Measurements from ENCODE around the gene GCLM. TPM values are rescaled to one million over a fixed set of nuclear protein-coding genes. Genes with fewer than 3 reads are reported as not detected.

Gene GCLM
- total and polyA plus RNA-seq, 9 of the 15 experiments (the other 6 are each of a cell fraction or from before 2014, with no cell fraction given): 9.3 to 71.6 (median 24.5) TPM

GRCh38 chr1:93839307-93839706 lies 69.9 kb downstream of the GCLM start:
- no peak overlapping the region for H3K27ac ChIP-seq (ENCODE audit: extremely low read depth, low read depth, low read length)
- FAIRE-seq (no peak), DNase-seq (ENCODE audit: extremely low read depth in 1 of 4, low spot score in 3 of 4) (no peak), ATAC-seq (no peak)
- H3K36me3 ChIP-seq (ENCODE audit: control insufficient read depth, insufficient read depth, low read length): no peaks in the 10 kb centered on the region
- no peaks in the 10 kb centered on the region for H3K9me3 ChIP-seq (replicated peaks; ENCODE audit: control insufficient read depth, insufficient read depth, low read depth, low read length)
- H3K4me1 ChIP-seq (replicated peaks in 1 of 2; ENCODE audit: control insufficient read depth in 2 of 2, insufficient read depth in 2 of 2, low read length in 2 of 2): peaks cover 0 to under 1% of the 10 kb centered on the region in 2 experiments; a peak in 1 of 5 replicates
- POLR2A ChIA-PET: interaction anchor here (0.8 kb wide), 1 partner anchor 10 kb away, joined by 3 read pairs; no protein-coding TSS in a partner anchor
- no peaks in the 10 kb centered on the region for H3K9me1 ChIP-seq (ENCODE audit: control insufficient read depth, insufficient read depth, low read length)
- H2AFZ ChIP-seq (ENCODE audit: low read depth, low read length): no peak overlapping the region
- no peaks in the 10 kb centered on the region for H3K79me2 ChIP-seq (ENCODE audit: control insufficient read depth, insufficient read depth, low read length)
- WGBS (ENCODE audit: insufficient coverage, low coverage, missing lambda C conversion rate): 0% methylated on average over 1 of the region's 1 CpG
- H3K4me3 ChIP-seq: no peak overlapping the region
- H3K27me3 ChIP-seq (ENCODE audit: control insufficient read depth in 2 of 2, insufficient read depth in 2 of 2, low read length in 2 of 2): no peaks in the 10 kb centered on the region
- TF ChIP-seq, protein P1, sequence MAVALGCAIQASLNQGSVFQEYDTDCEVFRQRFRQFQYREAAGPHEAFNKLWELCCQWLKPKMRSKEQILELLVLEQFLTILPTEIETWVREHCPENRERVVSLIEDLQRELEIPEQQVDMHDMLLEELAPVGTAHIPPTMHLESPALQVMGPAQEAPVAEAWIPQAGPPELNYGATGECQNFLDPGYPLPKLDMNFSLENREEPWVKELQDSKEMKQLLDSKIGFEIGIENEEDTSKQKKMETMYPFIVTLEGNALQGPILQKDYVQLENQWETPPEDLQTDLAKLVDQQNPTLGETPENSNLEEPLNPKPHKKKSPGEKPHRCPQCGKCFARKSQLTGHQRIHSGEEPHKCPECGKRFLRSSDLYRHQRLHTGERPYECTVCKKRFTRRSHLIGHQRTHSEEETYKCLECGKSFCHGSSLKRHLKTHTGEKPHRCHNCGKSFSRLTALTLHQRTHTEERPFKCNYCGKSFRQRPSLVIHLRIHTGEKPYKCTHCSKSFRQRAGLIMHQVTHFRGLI (CRISPR knock-in tag; IDR thresholded peaks at IDR 0.05): no peak
- no peak for TF ChIP-seq KLF10 (CRISPR knock-in tag; IDR thresholded peaks at IDR 0.05)
- TF ChIP-seq JUNB (CRISPR knock-in tag; conservative IDR thresholded peaks at IDR 0.05): no peak
- no peak for TF ChIP-seq GABPA (tag; conservative IDR thresholded peaks at IDR 0.05; ENCODE audit: low read depth)
- no peak for TF ChIP-seq KDM2B (CRISPR knock-in tag; IDR thresholded peaks at IDR 0.05)
- no peak for TF ChIP-seq ETV6 (IDR thresholded peaks at IDR 0.05; ENCODE audit: borderline replicate concordance in 1 of 2, low read depth in 2 of 2, low read length in 1 of 2)
- TF ChIP-seq ETV6 (CRISPR knock-in tag; IDR thresholded peaks at IDR 0.05; ENCODE audit: borderline replicate concordance): no peak
- TF ChIP-seq ZBTB1 (CRISPR knock-in tag; IDR thresholded peaks at IDR 0.05; ENCODE audit: borderline replicate concordance, low read depth): no peak
- no peak for TF ChIP-seq MED1 (CRISPR knock-in tag; IDR thresholded peaks at IDR 0.05; ENCODE audit: borderline replicate concordance)
- TF ChIP-seq ZNF75A (CRISPR knock-in tag; IDR thresholded peaks at IDR 0.05): no peak
- in situ Hi-C loops (cut with MboI) (loop anchor here (10.0 kb wide), 1 partner anchor 405 kb away; no protein-coding TSS in a partner anchor), intact Hi-C loops (cut with micrococcal nuclease) (no loop called here)
- no TSS peak for BruUV-seq (replicated peaks)
- H3K4me2 ChIP-seq (ENCODE audit: insufficient read depth, low read length): no peak overlapping the region
- H3K9ac ChIP-seq (ENCODE audit: insufficient read depth in 1 of 2, low read depth in 2 of 2, low read length in 2 of 2): no peak overlapping the region
- CTCF ChIA-PET (ENCODE audit: low intra/inter-chr PET ratio): no interaction called here
- H4K20me1 ChIP-seq (replicated peaks; ENCODE audit: control insufficient read depth, insufficient read depth, low read length): no peaks in the 10 kb centered on the region

Measured in K562 (cell line).